ENCODE data around the gene UBE2H.

GRCh38 chr7:129926618-129927017 is 26.1 kb downstream of the UBE2H start:
- TF ChIP-seq CTCF (IDR thresholded peaks at IDR 0.05 in 4 of 5, conservative IDR thresholded peaks at IDR 0.05 in 1 of 5) (no peak), POLR2A (IDR thresholded peaks at IDR 0.05) (no peak)
